Measurements from ENCODE around the gene TMEM259. TPM values are rescaled to one million over a fixed set of nuclear protein-coding genes. Genes with fewer than 3 reads are reported as not detected.

Gene TMEM259
- total and polyA plus RNA-seq, 2 of the 13 experiments (the other 11 are each of a cell fraction or from before 2014, with no cell fraction given), result 64.7 to 164 TPM

GRCh38 chr19:982567-983170, 38.3 kb downstream of the TMEM259 start (continued):
- TF ChIP-seq CTCF (CRISPR knock-in tag; IDR thresholded peaks at IDR 0.05) (peak; percentile 86), ZNF501 (CRISPR knock-in tag; IDR thresholded peaks at IDR 0.05) (no peak), AHR (CRISPR knock-in tag; IDR thresholded peaks at IDR 0.05) (no peak), ZBTB7A (CRISPR knock-in tag; IDR thresholded peaks at IDR 0.05) (peak; percentile 81), RARA (CRISPR knock-in tag; IDR thresholded peaks at IDR 0.05) (no peak), ZSCAN30 (CRISPR knock-in tag; IDR thresholded peaks at IDR 0.05) (no peak), POLR2AphosphoS2 (IDR thresholded peaks at IDR 0.05; ENCODE audit: low read depth, low read length) (no peak), ZNF724P (CRISPR knock-in tag; IDR thresholded peaks at IDR 0.05; ENCODE audit: borderline replicate concordance) (no peak), GATAD1 (CRISPR knock-in tag; IDR thresholded peaks at IDR 0.05) (0 out of 2 replicates have a peak, but pooled peaks have one; percentile 17), SIN3B (IDR thresholded peaks at IDR 0.05; ENCODE audit: low read length) (no peak), ASH2L (IDR thresholded peaks at IDR 0.05; ENCODE audit: insufficient read length, low read depth, low read length) (no peak), ZNF737 (CRISPR knock-in tag; IDR thresholded peaks at IDR 0.05; ENCODE audit: borderline replicate concordance) (no peak), ZZZ3 (CRISPR knock-in tag; IDR thresholded peaks at IDR 0.05; ENCODE audit: borderline replicate concordance) (no peak), ZNF747 (CRISPR knock-in tag; IDR thresholded peaks at IDR 0.05; ENCODE audit: borderline replicate concordance) (no peak), GATA4 (IDR thresholded peaks at IDR 0.05; ENCODE audit: borderline replicate concordance, low read depth) (no peak), ZBTB43 (CRISPR knock-in tag; conservative IDR thresholded peaks at IDR 0.05) (no peak), ZMYM2 (CRISPR knock-in tag; IDR thresholded peaks at IDR 0.05) (no peak), KMT2A (CRISPR knock-in tag; IDR thresholded peaks at IDR 0.05) (no peak), ZNF746 (CRISPR knock-in tag; IDR thresholded peaks at IDR 0.05) (no peak), PAXIP1 (CRISPR knock-in tag; conservative IDR thresholded peaks at IDR 0.05) (no peak), PAWR (CRISPR knock-in tag; IDR thresholded peaks at IDR 0.05; ENCODE audit: borderline replicate concordance) (no peak), ZFP1 (CRISPR knock-in tag; IDR thresholded peaks at IDR 0.05) (no peak), SP1 (IDR thresholded peaks at IDR 0.05) (no peak), SP1 (CRISPR knock-in tag; IDR thresholded peaks at IDR 0.05) (no peak)

Data from HepG2 (cell line).